GM12878 (cell line): ENCODE results near the gene UQCRQ.

Experiments
- EZH2 ChIP-seq: IDR thresholded peaks from 2 replicates; pipeline ENCODE4 v1.6.1; 2012; ENCODE audit warnings: low read depth, mild to moderate bottlenecking, control low read depth, inconsistent platforms, low read length, borderline replicate concordance; ENCODE audit not compliant: control insufficient read depth
- MXI1 ChIP-seq: fragments of 150-350 bp; IDR thresholded peaks from 2 replicates; pipeline ENCODE4 v1.6.1; 2011; ENCODE audit warnings: low read depth, mild to moderate bottlenecking, inconsistent platforms, low read length, improper control_type of control experiment
- NFYA ChIP-seq: IDR thresholded peaks from 2 replicates; pipeline ENCODE4 v1.6.1; 2011; ENCODE audit warnings: low read depth, mild to moderate bottlenecking, low read length, improper control_type of control experiment, borderline replicate concordance
- TF ChIP-seq, protein P1 (sequence below), 3 experiments: IDR thresholded peaks in 2 of 3; conservative IDR thresholded peaks in 1 of 3; 2 replicates each; pipeline ENCODE4 v1.5.1; 2011; ENCODE audit warnings: low read depth in 3 of 3, low read length in 3 of 3, mild to moderate bottlenecking in 3 of 3, control low read depth in 2 of 3, moderate library complexity in 2 of 3, inconsistent platforms in 1 of 3, mixed read lengths in 1 of 3; ENCODE audit not compliant: control insufficient read depth in 2 of 3, insufficient read depth in 1 of 3; ENCODE audit errors: extremely low read depth in 1 of 3
- TF ChIP-seq, protein P2 (sequence below): IDR thresholded peaks from 2 replicates; pipeline ENCODE4 v1.6.1; 2011; ENCODE audit warnings: low read depth, low read length, improper control_type of control experiment, borderline replicate concordance

DNA sequence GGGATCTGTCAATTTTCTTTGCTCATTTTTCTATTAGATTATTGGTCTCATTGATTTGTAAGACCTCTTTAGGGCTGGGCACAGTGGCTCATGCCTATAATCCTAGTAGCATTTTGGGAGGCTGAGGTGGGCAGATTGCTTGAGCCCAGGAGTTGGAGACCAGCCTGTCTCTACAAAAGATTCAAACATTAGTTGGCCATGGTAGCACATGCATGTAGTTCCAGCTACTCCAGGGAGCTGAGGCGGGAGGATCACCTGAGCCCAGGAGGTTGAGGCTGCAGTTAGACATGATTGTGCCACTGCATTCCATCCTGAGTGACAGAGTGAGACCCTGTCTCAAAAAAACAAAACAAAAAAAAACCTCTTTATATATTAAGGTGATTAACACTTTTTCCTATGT is 29.6 kb upstream of the UQCRQ start:
- TF ChIP-seq, protein P1, sequence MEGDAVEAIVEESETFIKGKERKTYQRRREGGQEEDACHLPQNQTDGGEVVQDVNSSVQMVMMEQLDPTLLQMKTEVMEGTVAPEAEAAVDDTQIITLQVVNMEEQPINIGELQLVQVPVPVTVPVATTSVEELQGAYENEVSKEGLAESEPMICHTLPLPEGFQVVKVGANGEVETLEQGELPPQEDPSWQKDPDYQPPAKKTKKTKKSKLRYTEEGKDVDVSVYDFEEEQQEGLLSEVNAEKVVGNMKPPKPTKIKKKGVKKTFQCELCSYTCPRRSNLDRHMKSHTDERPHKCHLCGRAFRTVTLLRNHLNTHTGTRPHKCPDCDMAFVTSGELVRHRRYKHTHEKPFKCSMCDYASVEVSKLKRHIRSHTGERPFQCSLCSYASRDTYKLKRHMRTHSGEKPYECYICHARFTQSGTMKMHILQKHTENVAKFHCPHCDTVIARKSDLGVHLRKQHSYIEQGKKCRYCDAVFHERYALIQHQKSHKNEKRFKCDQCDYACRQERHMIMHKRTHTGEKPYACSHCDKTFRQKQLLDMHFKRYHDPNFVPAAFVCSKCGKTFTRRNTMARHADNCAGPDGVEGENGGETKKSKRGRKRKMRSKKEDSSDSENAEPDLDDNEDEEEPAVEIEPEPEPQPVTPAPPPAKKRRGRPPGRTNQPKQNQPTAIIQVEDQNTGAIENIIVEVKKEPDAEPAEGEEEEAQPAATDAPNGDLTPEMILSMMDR (IDR thresholded peaks at IDR 0.05 in 2 of 3, conservative IDR thresholded peaks at IDR 0.05 in 1 of 3; ENCODE audit: control insufficient read depth in 2 of 3, extremely low read depth in 1 of 3, insufficient read depth in 1 of 3, low read depth in 3 of 3, low read length in 3 of 3): no peak
- TF ChIP-seq MXI1 (no peak), EZH2 (no peak), NFYA (no peak)
- TF ChIP-seq, protein P2, sequence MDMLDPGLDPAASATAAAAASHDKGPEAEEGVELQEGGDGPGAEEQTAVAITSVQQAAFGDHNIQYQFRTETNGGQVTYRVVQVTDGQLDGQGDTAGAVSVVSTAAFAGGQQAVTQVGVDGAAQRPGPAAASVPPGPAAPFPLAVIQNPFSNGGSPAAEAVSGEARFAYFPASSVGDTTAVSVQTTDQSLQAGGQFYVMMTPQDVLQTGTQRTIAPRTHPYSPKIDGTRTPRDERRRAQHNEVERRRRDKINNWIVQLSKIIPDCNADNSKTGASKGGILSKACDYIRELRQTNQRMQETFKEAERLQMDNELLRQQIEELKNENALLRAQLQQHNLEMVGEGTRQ: no peak
